Progenitor cell of endocrine pancreas (in vitro differentiated cells): ENCODE results near the gene SHQ1. TPM values are rescaled to one million over a fixed set of nuclear protein-coding genes. Genes with fewer than 3 reads are reported as not detected.
"Not testable (repeated sequence)": the region's sequence is repeated elsewhere in the genome, so short reads cannot be mapped to it uniquely, and the experiment has no call there.

Experiments used
- DNase-seq: peaks from one replicate; pipeline ENCODE4 v3.0.0; 2021; ENCODE audit warnings: low spot score; ENCODE audit not compliant: unreplicated experiment
- H3K27ac Mint-ChIP-seq: 2 replicates; pipeline ENCODE4 v1.8.0; 2021; ENCODE audit warnings: mild to moderate bottlenecking, moderate library complexity, mixed read lengths
- H3K27me3 Mint-ChIP-seq: 2 replicates; pipeline ENCODE4 v1.8.0; 2021; ENCODE audit warnings: mixed read lengths
- H3K36me3 Mint-ChIP-seq: 2 replicates; pipeline ENCODE4 v1.8.0; 2022; ENCODE audit warnings: mixed read lengths; ENCODE audit not compliant: insufficient read depth
- H3K4me1 Mint-ChIP-seq: 2 replicates; pipeline ENCODE4 v1.8.0; 2021; ENCODE audit warnings: low read depth, mixed read lengths
- H3K4me3 Mint-ChIP-seq: 2 replicates; pipeline ENCODE4 v1.8.0; 2021; ENCODE audit warnings: low read depth, mild to moderate bottlenecking, moderate library complexity, mixed read lengths
- H3K9me3 Mint-ChIP-seq: 2 replicates; pipeline ENCODE4 v1.8.0; 2021; ENCODE audit warnings: low read depth, mixed read lengths
- CTCF ChIP-seq: fragments of 200-600 bp; sonication (generic); IDR thresholded peaks from one replicate; pipeline ENCODE4 v1.5.0; 2021; ENCODE audit warnings: antibody characterized with exemption, mild to moderate bottlenecking; ENCODE audit not compliant: unreplicated experiment
- total RNA-seq: library from RNA; stranded (reverse); gene quantifications from 2 replicates; pipeline ENCODE4 v1.2.1, GENCODE V29; 2021

The SHQ1 gene
- total RNA-seq, 1 donor from 2014 or later = 19.4 TPM

GRCh38 chr3:72724070-72724469, 124.2 kb downstream of the SHQ1 start:
- Mint-ChIP-seq H3K9me3 (no peaks in the 10 kb centered on the region), H3K36me3 (no peaks in the 10 kb centered on the region), H3K4me3 (no peak overlapping the region), H3K4me1 (peaks cover 25% of the 10 kb centered on the region), H3K27me3 (peaks cover 8% of the 10 kb centered on the region), H3K27ac (no peak overlapping the region)
- no peak for TF ChIP-seq CTCF
- no peak for DNase-seq

DNA sequence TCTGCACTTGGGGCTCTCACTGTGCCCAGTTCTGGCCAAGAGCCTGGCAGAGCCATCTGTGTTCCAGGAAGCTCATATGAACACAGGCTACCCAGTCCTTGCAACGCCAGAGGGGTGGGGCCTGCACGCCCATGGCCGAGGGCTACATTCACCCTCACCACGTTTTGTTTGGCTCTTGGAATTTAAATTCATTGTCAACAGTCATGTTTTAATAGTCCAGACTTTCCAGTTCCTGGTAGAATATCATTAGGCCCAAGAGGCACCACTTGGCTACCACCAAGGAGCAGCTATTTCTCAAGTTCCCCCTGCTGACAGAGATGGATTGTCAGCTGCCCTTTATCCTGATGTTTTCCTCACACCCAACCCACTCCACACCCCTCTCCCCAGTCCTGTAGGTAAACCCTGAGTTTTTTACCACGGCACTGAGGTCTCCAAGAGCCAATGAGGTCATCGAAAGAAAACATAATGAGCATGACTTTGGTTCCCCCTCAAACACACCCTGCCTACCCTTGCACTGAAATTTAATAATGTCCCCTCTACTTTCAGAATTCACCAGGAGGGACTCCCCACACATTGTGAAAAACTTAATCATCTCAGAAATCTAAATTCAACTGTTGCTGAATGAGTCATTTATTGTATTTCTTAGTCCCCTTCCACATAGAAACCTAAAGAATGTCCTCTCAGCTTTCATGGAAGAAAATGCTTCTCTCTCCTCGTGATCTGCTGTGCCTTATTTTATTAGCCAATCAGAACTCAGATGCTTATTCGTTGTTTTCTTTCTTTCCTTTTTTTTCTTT, 125.1 kb downstream of the SHQ1 start:
- Mint-ChIP-seq H3K36me3 (no peaks in the 10 kb centered on the region), H3K27me3 (peaks cover 8% of the 10 kb centered on the region), H3K9me3 (no peaks in the 10 kb centered on the region), H3K4me3 (no peak overlapping the region), H3K4me1 (peaks cover 18% of the 10 kb centered on the region), H3K27ac (peak overlapping the region; percentile 90)
- no peak for TF ChIP-seq CTCF
- no peak for DNase-seq

- no peak overlapping the region for H3K4me3 Mint-ChIP-seq
- no peak for DNase-seq
- H3K36me3 Mint-ChIP-seq = no peaks in the 10 kb centered on the region
- no peaks in the 10 kb centered on the region for H3K27me3 Mint-ChIP-seq
- H3K4me1 Mint-ChIP-seq = peaks cover 18% of the 10 kb centered on the region
- H3K27ac Mint-ChIP-seq = peak overlapping the region; percentile 54
- TF ChIP-seq CTCF = no peak
- no peaks in the 10 kb centered on the region for H3K9me3 Mint-ChIP-seq
These were observed 126.4 kb downstream of the SHQ1 start for GRCh38 chr3:72721683-72722381.

- Mint-ChIP-seq H3K27me3 (no peaks in the 10 kb centered on the region), H3K27ac (no peak overlapping the region), H3K9me3 (no peaks in the 10 kb centered on the region), H3K4me3 (no peak overlapping the region), H3K4me1 (peaks cover 18% of the 10 kb centered on the region), H3K36me3 (no peaks in the 10 kb centered on the region)
- no peak for DNase-seq
- TF ChIP-seq CTCF = no peak
These were observed 127.7 kb downstream of the SHQ1 start for GRCh38 chr3:72720566-72720965.

DNA sequence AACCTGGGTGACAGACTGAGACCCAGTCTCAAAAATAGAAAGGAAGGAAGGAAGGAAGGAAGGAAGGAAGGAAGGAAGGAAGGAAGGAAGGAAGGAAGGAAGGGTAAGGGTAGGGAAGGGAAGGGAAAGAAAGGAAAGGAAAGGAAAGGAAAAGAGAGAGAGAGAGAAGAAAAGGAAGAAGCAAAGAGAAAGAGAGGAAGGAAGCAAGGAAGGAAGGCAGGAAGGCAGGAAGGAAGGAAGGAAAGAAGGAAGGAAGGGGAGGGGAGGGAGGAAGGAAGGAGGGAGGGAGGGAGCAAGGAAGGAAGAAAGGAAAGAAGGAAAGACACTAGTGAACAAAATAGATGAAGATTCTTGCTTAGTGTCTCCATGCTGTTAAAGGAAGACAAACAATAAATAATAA, 129.1 kb downstream of the SHQ1 start:
- TF ChIP-seq CTCF = no peak
- Mint-ChIP-seq H3K27me3 (no peaks in the 10 kb centered on the region), H3K27ac (no peak overlapping the region)

GRCh38 chr3:72714135-72714534, 134.1 kb downstream of the SHQ1 start:
- H3K27ac Mint-ChIP-seq, H3K36me3 Mint-ChIP-seq, DNase-seq, H3K4me3 Mint-ChIP-seq, H3K27me3 Mint-ChIP-seq, H3K4me1 Mint-ChIP-seq: not testable (repeated sequence)
- H3K9me3 Mint-ChIP-seq = peaks cover 14% of the 10 kb centered on the region

More for the DNA sequence above, 129.1 kb downstream of the SHQ1 start:
- peaks cover 15% of the 10 kb centered on the region for H3K4me1 Mint-ChIP-seq
- H3K36me3 Mint-ChIP-seq = peaks cover 3% of the 10 kb centered on the region
- no peak overlapping the region for H3K4me3 Mint-ChIP-seq
- H3K9me3 Mint-ChIP-seq = peaks cover 7% of the 10 kb centered on the region
- DNase-seq = no peak

DNA sequence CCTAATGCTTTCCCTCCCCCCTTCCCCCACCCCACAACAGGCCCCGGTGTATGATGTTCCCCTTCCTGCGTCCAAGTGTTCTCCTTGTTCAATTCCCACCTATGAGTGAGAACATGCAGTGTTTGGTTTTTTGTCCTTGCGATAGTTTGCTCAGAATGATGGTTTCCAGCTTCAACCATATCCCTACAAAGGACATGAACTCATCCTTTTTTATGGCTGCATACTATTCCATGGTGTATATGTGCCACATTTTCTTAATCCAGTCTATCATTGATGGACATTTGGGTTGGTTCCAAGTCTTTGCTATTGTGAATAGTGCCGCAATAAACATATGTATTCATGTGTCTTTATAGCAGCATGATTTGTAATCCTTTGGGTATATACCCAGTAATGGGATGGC, 137.8 kb downstream of the SHQ1 start:
- not testable (repeated sequence) for H3K27ac Mint-ChIP-seq, H3K4me3 Mint-ChIP-seq, H3K4me1 Mint-ChIP-seq, H3K36me3 Mint-ChIP-seq, DNase-seq, H3K27me3 Mint-ChIP-seq
- peaks cover 14% of the 10 kb centered on the region for H3K9me3 Mint-ChIP-seq
